A673 (cell line): ENCODE results near the gene PDGFA. TPM values are rescaled to one million over a fixed set of nuclear protein-coding genes. Genes with fewer than 3 reads are reported as not detected.

Experiments used
- BruUV-seq: library from RNA; stranded (reverse); fragments of 400-500 nt; replicated peaks from 2 replicates; lab custom pipeline; 2021; lab: Mats Ljungman, UMichigan
- CTCF ChIA-PET: fragments of 300-600 bp; sonication (Branson Sonifier 250); formaldehyde crosslinking; loops from one replicate; lab custom pipeline; 2022; ENCODE audit warnings: antibody characterized with exemption; lab: Charles Lee
- POLR2A ChIA-PET: fragments of 300-600 bp; sonication (Branson Sonifier 250); formaldehyde crosslinking; loops from one replicate; lab custom pipeline; 2022; ENCODE audit warnings: antibody characterized with exemption; ENCODE audit not compliant: low non-redundant PET; lab: Charles Lee
- DNase-seq: peaks from one replicate; pipeline ENCODE4 v3.0.0-alpha.2; 2015; ENCODE audit warnings: low spot score
- H3K27ac ChIP-seq: fragments of 200-600 bp; sonication (generic); 2 replicates; pipeline ENCODE4 v1.5.1; 2016; ENCODE audit warnings: mixed run types, low read depth, mild to moderate bottlenecking, mixed read lengths, antibody characterized with exemption, low read length; ENCODE audit not compliant: poor library complexity, severe bottlenecking
- H3K27me3 ChIP-seq: fragments of 200-600 bp; sonication (generic); replicated peaks from 2 replicates; pipeline ENCODE4 v1.6.1; 2017; ENCODE audit warnings: mixed run types, low read depth, mild to moderate bottlenecking, mixed read lengths, antibody characterized with exemption, low read length; ENCODE audit not compliant: insufficient read depth, poor library complexity
- H3K36me3 ChIP-seq: fragments of 200-600 bp; sonication (generic); 2 replicates; pipeline ENCODE4 v1.6.1; 2016; ENCODE audit warnings: mixed run types, mild to moderate bottlenecking, mixed read lengths, antibody characterized with exemption, low read length; ENCODE audit not compliant: insufficient read depth, poor library complexity, severe bottlenecking
- H3K4me1 ChIP-seq: fragments of 200-600 bp; sonication (generic); 2 replicates; pipeline ENCODE4 v1.6.1; 2017; ENCODE audit warnings: mixed run types, mild to moderate bottlenecking, mixed read lengths, antibody characterized with exemption, low read length; ENCODE audit not compliant: insufficient read depth, poor library complexity, severe bottlenecking
- H3K4me3 ChIP-seq: fragments of 200-600 bp; sonication (generic); 2 replicates; pipeline ENCODE4 v1.5.1; 2016; ENCODE audit warnings: low read depth, mixed run types, mild to moderate bottlenecking, mixed read lengths, low read length; ENCODE audit not compliant: poor library complexity, severe bottlenecking
- H3K9me3 ChIP-seq: fragments of 200-600 bp; sonication (generic); 2 replicates; pipeline ENCODE4 v1.6.1; 2016; ENCODE audit warnings: mixed run types, low read depth, mild to moderate bottlenecking, mixed read lengths, antibody characterized with exemption, low read length; ENCODE audit not compliant: poor library complexity, severe bottlenecking
- CTCF ChIP-seq: fragments of 300-800, 200-600 bp; sonication (generic); conservative IDR thresholded peaks from 2 replicates; pipeline ENCODE4 v1.5.1; 2017; ENCODE audit warnings: low read depth, mild to moderate bottlenecking, antibody characterized with exemption, low read length, moderate library complexity, mixed read lengths
- EZH2 ChIP-seq: fragments of 200-600 bp; sonication (generic); IDR thresholded peaks from 2 replicates; pipeline ENCODE4 v1.6.1; 2017; ENCODE audit warnings: borderline replicate concordance, low read depth, mild to moderate bottlenecking, mixed read lengths, antibody characterized with exemption, low read length; ENCODE audit not compliant: poor library complexity, severe bottlenecking
- intact Hi-C: fragments of 100-400 bp; cut with micrococcal nuclease; formaldehyde crosslinking; loops from one replicate; pipeline ENCODE4 v1.10.0; 2022; ENCODE audit not compliant: unreplicated experiment
- total RNA-seq: library from RNA; stranded (reverse); gene quantifications from 2 replicates; pipeline ENCODE4 v1.2.3, GENCODE V29; 2021

The PDGFA gene
- total RNA-seq, 1 experiment from 2014 or later, result 2.1 TPM

DNA sequence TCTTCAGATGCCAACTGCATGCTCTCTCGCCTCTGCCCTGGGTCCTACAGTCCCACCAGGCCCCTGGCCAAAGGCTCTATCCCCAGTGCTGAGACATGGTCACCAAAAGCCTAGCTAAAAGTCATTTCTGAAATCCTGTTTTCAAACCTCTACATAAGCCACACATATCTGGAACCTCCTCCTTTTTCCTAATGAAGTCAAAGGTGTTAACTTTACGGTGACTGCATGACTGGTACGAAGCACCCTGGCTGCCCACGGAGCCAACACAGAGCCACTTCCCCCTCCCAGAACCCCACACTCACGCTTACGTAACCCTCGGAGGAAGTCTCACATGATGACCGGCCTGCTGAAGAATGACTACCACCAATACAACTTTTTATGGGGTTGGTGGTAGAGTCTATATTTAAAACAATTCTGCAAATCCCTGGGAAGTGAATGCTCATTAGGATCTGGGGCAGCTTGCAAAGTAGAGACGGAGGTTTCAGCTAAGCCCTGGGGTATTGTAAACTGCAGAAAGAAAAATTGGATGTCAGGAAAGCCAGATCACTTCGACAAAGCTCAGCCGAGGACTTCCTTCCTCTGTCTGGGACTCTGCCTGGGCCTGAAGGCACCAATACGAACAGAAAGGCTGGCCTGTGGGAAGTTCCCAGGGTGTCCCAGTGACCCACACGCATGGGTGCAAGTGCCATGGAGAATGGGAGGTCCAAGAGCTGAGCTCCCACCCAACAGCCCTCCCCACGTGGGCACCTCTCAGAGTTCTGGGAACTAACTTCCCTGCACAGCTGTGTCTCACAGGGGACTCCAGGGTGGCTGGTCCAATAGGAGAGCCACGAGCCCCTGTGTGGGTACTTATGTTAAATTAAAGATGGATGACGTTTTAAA is 50.7 kb downstream of the PDGFA start:
- Histone ChIP-seq H3K27ac (peak overlapping the region; percentile 56), H3K27me3 (no peaks in the 10 kb centered on the region), H3K4me1 (peaks cover 28% of the 10 kb centered on the region), H3K4me3 (no peak overlapping the region), H3K9me3 (no peaks in the 10 kb centered on the region), H3K36me3 (no peaks in the 10 kb centered on the region)
- intact Hi-C loops, result no loop called here
- POLR2A ChIA-PET, result no interaction called here
- no TSS peak for BruUV-seq
- CTCF ChIA-PET, result no interaction called here
- DNase-seq, result peak; percentile 55
- TF ChIP-seq CTCF (no peak), EZH2 (no peak)

DNA sequence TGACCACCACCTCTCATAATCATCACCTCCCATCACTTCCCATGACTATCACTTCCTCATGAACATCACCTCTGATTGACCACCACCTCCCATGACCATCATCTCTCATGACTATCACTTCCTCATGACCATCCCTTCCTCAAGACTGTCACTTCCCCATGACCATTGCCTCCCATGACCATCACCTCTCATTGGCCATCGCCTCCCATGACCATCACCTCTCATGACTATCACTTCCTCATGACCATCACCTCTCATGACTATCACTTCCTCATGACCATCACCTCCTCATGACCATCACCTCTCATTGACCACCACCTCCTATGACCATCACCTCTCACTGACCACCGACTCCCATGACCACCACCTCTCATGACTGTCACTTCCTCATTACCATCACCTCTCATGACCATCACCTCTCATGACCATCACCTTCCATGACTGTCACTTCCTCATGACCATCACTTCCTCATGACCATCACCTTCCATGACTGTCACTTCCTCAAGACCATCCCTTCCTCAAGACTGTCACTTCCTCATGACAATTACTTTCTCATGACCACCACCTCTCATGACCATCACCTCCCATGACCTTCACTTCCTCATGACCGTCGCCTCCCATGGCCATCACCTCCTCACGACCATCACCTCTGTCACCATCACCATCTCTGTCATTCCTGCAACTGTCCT is 51.6 kb downstream of the PDGFA start:
- Histone ChIP-seq H3K9me3 (no peaks in the 10 kb centered on the region), H3K4me1 (peaks cover 28% of the 10 kb centered on the region), H3K36me3 (no peaks in the 10 kb centered on the region), H3K4me3 (no peak overlapping the region), H3K27me3 (no peaks in the 10 kb centered on the region), H3K27ac (peak overlapping the region; percentile 56)
- CTCF ChIA-PET, result no interaction called here
- no peak for DNase-seq
- TF ChIP-seq EZH2 (no peak), CTCF (no peak)
- POLR2A ChIA-PET, result no interaction called here
- intact Hi-C loops, result no loop called here
- BruUV-seq, result no TSS peak

- no peaks in the 10 kb centered on the region for H3K36me3 ChIP-seq
- ChIA-PET POLR2A (no interaction called here), CTCF (no interaction called here)
- no peaks in the 10 kb centered on the region for H3K9me3 ChIP-seq
- H3K27ac ChIP-seq, result no peak overlapping the region
- H3K27me3 ChIP-seq, result no peaks in the 10 kb centered on the region
- intact Hi-C loops, result no loop called here
- TF ChIP-seq EZH2, result no peak
- TF ChIP-seq CTCF, result no peak
- H3K4me1 ChIP-seq, result peaks cover 28% of the 10 kb centered on the region
- H3K4me3 ChIP-seq, result no peak overlapping the region
- DNase-seq, result no peak
- no TSS peak for BruUV-seq
These were observed 52.2 kb downstream of the PDGFA start for GRCh38 chr7:467393-467828.
